Bronchial epithelial cell (primary cell): Measurements from ENCODE around the gene CTNNA2. TPM values are rescaled to one million over a fixed set of nuclear protein-coding genes. Genes with fewer than 3 reads are reported as not detected.

Experiments used
- DNase-seq: peaks from one replicate; pipeline ENCODE4 v3.0.0-alpha.2; 2010; ENCODE audit warnings: low read depth
- FAIRE-seq: peaks from 2 replicates; lab custom pipeline; 2011; peaks lifted over from hg19 to GRCh38; lab: Jason Lieb, UNC
- H3K27me3 ChIP-seq: 2 replicates; pipeline ENCODE4 v1.5.1; 2011; ENCODE audit warnings: low read length; ENCODE audit not compliant: control insufficient read depth, insufficient read depth
- H3K36me3 ChIP-seq: 2 replicates; pipeline ENCODE4 v1.5.1; 2011; ENCODE audit warnings: low read length; ENCODE audit not compliant: control insufficient read depth, insufficient read depth
- H3K4me3 ChIP-seq: 2 replicates; pipeline ENCODE4 v1.5.1; 2011; ENCODE audit warnings: mild to moderate bottlenecking, low read depth, low read length, control low read depth
- CTCF ChIP-seq: IDR thresholded peaks from 2 replicates; pipeline ENCODE4 v1.5.1; 2011; ENCODE audit warnings: mild to moderate bottlenecking, moderate library complexity, low read length, control low read depth, inconsistent platforms; ENCODE audit not compliant: insufficient read depth, severe bottlenecking
- total RNA-seq: library from RNA; depleted of rRNA; stranded (reverse); fragments of >200 nt; gene quantifications from 2 replicates; pipeline ENCODE4 v1.2.1, GENCODE V29; 2014

Gene CTNNA2
- total RNA-seq, 1 donor from 2014 or later: not detected

GRCh38 chr2:79619442-79619841 lies 106.6 kb downstream of the CTNNA2 start:
- H3K36me3 ChIP-seq: no peaks in the 10 kb centered on the region
- H3K4me3 ChIP-seq: no peak overlapping the region
- TF ChIP-seq CTCF: no peak
- H3K27me3 ChIP-seq: no peaks in the 10 kb centered on the region
- FAIRE-seq (no peak), DNase-seq (no peak)

- H3K36me3 ChIP-seq: no peaks in the 10 kb centered on the region
- DNase-seq: no peak
- H3K27me3 ChIP-seq: no peaks in the 10 kb centered on the region
- FAIRE-seq: no peak
- H3K4me3 ChIP-seq: no peak overlapping the region
- TF ChIP-seq CTCF: no peak
Measured at GRCh38 chr2:79619976-79620375, 107.1 kb downstream of the CTNNA2 start.

- no peak for TF ChIP-seq CTCF
- Histone ChIP-seq H3K4me3 (no peak overlapping the region), H3K27me3 (no peaks in the 10 kb centered on the region), H3K36me3 (no peaks in the 10 kb centered on the region)
- DNase-seq: no peak
- no peak for FAIRE-seq
Measured at GRCh38 chr2:79620679-79621078, 107.8 kb downstream of the CTNNA2 start.

- FAIRE-seq (no peak), DNase-seq (no peak)
- Histone ChIP-seq H3K36me3 (no peaks in the 10 kb centered on the region), H3K27me3 (no peaks in the 10 kb centered on the region), H3K4me3 (no peak overlapping the region)
- no peak for TF ChIP-seq CTCF
Measured at GRCh38 chr2:79621252-79621651, 108.4 kb downstream of the CTNNA2 start.

- DNase-seq (no peak), FAIRE-seq (no peak)
- TF ChIP-seq CTCF: no peak
- no peak overlapping the region for H3K4me3 ChIP-seq
- H3K36me3 ChIP-seq: no peaks in the 10 kb centered on the region
- H3K27me3 ChIP-seq: no peaks in the 10 kb centered on the region
Measured at GRCh38 chr2:79621755-79622154, 108.9 kb downstream of the CTNNA2 start.

GRCh38 chr2:79622508-79622907 lies 109.7 kb downstream of the CTNNA2 start:
- DNase-seq (no peak), FAIRE-seq (no peak)
- H3K36me3 ChIP-seq: no peaks in the 10 kb centered on the region
- TF ChIP-seq CTCF: no peak
- H3K27me3 ChIP-seq: no peaks in the 10 kb centered on the region
- no peak overlapping the region for H3K4me3 ChIP-seq
